GM12874 (cell line): Measurements from ENCODE around the gene CEPT1.

Experiments used
- TF ChIP-seq, protein P1 (sequence below): IDR thresholded peaks from 2 replicates; pipeline ENCODE4 v1.5.1; 2011; ENCODE audit warnings: low read depth, mild to moderate bottlenecking, control low read depth, low read length, moderate library complexity; ENCODE audit not compliant: insufficient read depth

The CEPT1 gene

DNA sequence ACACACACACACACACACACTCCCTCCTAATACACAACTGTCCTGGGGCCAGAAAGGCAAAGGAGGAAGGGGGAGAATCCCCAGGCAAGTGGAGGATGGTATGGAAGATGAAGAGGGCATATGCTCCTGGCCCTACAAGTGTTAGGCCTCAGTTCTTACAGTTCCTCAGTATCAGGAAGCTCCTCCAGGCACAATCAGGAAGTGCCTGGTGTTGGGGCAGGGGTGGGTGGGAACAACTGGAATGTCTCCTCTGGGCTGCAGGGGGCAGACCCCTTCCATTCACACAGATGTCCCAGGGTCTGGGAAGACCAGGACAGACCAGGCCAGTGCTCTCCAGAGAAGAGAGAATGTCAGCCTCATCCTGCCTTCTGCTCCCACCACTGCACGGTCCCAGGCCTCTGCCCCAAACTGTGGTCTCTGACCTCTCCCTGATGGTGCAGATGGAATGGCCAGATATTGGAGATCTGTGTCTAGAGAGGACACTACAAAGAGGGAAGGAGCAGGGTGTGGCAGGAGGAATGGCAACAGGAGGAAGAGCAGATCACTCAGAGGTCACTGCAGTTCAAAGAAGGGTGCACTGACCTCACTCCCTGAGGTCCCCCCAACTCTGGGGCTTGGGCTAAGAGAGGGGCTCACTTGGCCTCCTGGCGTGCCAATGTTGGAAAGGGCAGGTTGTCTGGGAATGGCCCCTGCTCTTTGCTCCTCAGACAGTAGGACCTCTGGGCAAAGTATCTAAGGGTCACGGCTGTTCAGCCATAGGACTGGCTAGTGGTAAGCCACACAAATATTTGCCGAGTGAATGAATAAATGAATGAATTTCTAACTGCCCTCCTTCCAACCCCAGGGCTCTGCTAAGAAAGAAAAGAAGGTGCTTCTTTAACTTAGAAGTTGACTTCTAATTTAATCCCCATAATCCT lies 62.9 kb downstream of the CEPT1 start:
- TF ChIP-seq, protein P1, sequence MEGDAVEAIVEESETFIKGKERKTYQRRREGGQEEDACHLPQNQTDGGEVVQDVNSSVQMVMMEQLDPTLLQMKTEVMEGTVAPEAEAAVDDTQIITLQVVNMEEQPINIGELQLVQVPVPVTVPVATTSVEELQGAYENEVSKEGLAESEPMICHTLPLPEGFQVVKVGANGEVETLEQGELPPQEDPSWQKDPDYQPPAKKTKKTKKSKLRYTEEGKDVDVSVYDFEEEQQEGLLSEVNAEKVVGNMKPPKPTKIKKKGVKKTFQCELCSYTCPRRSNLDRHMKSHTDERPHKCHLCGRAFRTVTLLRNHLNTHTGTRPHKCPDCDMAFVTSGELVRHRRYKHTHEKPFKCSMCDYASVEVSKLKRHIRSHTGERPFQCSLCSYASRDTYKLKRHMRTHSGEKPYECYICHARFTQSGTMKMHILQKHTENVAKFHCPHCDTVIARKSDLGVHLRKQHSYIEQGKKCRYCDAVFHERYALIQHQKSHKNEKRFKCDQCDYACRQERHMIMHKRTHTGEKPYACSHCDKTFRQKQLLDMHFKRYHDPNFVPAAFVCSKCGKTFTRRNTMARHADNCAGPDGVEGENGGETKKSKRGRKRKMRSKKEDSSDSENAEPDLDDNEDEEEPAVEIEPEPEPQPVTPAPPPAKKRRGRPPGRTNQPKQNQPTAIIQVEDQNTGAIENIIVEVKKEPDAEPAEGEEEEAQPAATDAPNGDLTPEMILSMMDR, result no peak

DNA sequence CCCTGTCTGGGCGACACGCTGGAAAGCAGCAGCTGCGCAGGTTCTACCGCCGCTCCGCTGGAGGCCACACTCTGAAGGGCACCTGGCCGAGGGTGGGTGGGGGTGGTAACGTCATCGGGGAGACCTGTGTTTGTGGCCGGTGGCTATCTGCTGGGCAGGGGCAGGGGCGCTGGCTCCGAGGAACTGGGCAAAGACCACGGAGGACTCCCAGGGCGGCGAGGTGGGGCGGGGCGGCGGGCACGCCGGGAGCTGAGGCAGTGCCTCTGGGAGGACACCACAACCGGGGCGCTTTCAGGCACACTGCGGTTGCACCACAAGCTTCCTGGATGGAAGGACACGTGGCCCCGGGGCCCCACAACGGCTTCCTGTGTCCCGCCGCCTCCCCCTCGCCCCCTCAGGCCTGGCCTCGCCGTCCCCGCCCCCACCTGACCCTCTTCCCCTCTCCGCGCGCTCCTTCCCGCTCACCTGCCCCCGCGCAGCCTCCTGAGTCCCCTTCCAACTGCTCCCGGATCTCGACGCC lies 63.7 kb downstream of the CEPT1 start:
- TF ChIP-seq, protein P1, result no peak

DNA sequence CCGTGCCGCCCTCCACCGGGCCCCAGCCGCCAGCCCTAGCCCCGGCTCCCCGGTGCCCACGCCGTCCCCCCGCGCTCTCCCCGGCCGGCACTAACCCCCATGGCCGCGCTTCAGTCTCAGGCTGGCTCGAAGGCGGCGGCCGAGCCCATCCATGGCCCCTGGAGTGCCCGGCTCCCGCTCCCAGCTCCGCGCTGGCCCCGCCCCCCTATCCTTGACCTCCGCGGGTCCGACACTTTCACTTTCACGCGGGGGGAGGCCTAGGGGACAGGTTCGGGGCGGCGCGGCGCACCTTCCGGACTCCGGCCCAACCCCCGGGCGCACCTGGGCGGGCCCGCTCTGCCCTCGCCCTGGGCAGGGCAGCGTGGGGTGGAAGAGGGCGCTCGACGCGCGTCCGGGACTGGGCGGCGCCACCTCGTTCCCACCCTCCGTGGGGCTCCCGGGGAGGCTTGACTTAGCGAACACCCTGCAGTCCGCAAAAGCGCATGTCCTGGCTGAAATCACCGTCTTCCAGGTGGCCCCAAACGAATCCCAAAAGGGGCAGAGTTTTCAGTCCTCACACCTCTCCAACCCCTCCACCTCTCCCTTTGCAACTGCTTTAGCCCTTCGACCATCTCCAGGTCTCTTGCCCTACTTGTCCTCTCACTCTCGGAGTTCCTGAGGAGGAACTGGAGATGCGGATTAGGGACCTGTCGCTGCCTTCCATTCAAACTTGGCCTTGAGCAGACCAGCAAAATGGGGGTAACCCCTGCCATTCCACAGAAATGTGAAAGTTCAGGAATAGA lies 64.4 kb downstream of the CEPT1 start:
- TF ChIP-seq, protein P1, result peak; percentile 35; the same call in 1 of the 2 replicates

DNA sequence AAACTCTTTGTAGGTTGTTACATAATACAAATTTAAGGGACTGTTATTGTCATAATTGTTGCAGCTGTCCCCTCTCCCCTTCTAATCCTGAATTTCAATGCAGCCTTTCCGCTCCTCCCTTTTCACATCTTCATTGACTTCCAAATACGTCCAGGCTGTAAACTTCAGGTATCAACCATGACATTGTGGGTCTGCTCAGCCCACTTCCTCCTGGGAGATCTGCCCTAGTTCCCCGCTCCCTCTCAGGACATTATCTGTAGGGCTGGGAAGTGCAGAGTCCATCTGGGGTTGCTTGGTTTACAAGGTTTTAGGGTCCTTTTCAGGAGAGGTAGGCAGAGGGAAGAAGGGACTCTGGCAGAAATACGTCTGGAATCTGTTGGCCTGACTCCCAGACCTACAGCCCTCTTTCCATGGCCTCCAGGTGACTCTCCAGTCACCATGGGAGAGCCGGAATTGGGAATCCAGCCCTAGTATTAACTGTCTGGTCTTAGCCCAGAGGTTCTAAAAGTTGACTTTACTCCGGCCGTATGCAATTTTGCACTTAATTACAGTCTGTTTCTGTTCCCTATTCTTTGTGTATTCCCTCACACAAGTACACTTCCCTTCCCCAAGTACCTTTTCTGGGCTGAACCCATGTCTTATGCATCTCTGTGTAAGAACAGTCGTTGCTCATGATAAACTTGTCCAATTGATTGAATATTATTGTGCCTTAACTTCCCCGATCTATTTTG lies 65.1 kb downstream of the CEPT1 start:
- TF ChIP-seq, protein P1, result no peak

DNA sequence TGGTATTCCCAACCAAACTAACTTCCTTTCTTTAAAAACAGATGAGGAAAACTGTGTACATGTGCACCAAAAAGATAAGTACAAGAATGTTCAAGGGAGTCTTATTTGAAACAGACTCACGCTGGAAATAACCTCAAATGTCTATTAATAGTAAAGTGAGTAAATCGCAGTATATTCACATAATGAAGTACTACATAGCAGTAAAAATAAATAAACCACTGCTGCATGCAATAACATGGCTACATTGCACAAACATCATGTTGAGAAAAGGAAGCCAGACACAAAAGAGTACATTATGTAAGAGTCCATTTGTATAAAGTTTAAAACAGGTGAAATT lies 65.7 kb downstream of the CEPT1 start:
- TF ChIP-seq, protein P1, result no peak

DNA sequence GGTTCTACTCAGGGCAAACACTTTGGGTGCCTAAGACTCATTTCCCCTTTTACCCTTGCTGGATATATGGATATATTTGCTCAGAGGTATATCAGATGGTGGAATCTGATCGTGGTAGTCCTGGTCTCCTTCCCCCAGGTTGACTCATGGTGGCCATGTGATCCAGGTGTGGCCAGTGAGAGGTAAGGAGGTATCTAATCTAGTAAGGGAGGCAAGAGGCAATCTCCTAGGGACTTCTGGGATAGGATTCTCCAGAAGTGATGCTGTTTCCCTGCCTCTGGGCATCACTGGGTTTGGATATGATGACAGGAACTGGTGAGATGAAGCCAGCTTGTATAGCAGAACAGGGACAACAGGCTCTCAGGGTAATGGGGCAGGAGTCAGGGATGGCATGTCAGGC lies 68.9 kb downstream of the CEPT1 start:
- TF ChIP-seq, protein P1, result no peak

DNA sequence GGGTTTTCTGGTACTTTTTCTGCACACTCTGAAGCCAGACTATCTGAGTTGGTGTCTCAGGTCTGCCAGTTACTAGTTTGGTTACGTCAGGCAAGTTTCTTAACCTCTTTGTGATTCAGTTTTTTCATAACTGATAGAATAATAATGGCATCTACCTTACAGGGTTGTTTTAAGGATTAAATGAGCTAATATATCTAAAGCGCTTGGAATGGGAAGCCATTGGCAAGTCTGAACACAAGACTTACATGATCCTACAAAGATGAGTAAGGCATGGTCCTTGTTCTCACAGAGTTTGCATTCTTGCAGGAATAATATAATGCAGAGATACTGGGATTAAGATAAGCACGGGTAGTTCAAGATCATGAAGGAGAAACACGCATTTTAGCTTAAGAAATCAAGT lies 69.6 kb downstream of the CEPT1 start:
- TF ChIP-seq, protein P1, result no peak
